GM12872 (cell line): ENCODE data around the gene CCDC12.

ENCODE experiments used
- CTCF ChIP-seq: IDR thresholded peaks from 3 replicates; pipeline ENCODE4 v1.5.1; 2011; ENCODE audit warnings: low read depth, mild to moderate bottlenecking, low read length, moderate library complexity; ENCODE audit not compliant: insufficient read depth

The CCDC12 gene

GRCh38 chr3:46905213-46905560 is 71.4 kb downstream of the CCDC12 start:
- TF ChIP-seq CTCF: no peak

- no peak for TF ChIP-seq CTCF
Measured at GRCh38 chr3:46904303-46905212, 72.0 kb downstream of the CCDC12 start.

- no peak for TF ChIP-seq CTCF
Measured at GRCh38 chr3:46903341-46904302, 72.9 kb downstream of the CCDC12 start.

- TF ChIP-seq CTCF: no peak
Measured at GRCh38 chr3:46902188-46902631, 74.3 kb downstream of the CCDC12 start.

- no peak for TF ChIP-seq CTCF
Measured at GRCh38 chr3:46901591-46902187, 74.9 kb downstream of the CCDC12 start.

- no peak for TF ChIP-seq CTCF
Measured at GRCh38 chr3:46901061-46901460, 75.5 kb downstream of the CCDC12 start.

GRCh38 chr3:46900356-46900755 is 76.2 kb downstream of the CCDC12 start:
- no peak for TF ChIP-seq CTCF
